B cell (primary cell): ENCODE results near the gene S1PR3.

ENCODE experiments used
- EZH2 ChIP-seq: IDR thresholded peaks from 2 replicates; pipeline ENCODE4 v1.6.1; 2012; ENCODE audit warnings: borderline replicate concordance, low read depth, mild to moderate bottlenecking, moderate library complexity, low read length; ENCODE audit not compliant: insufficient read depth, poor library complexity, severe bottlenecking
- TF ChIP-seq, protein P1 (sequence below): fragments of 200-600 bp; IDR thresholded peaks from one replicate; pipeline ENCODE4 v1.8.0; 2022; ENCODE audit warnings: antibody characterized with exemption, mild to moderate bottlenecking

DNA sequence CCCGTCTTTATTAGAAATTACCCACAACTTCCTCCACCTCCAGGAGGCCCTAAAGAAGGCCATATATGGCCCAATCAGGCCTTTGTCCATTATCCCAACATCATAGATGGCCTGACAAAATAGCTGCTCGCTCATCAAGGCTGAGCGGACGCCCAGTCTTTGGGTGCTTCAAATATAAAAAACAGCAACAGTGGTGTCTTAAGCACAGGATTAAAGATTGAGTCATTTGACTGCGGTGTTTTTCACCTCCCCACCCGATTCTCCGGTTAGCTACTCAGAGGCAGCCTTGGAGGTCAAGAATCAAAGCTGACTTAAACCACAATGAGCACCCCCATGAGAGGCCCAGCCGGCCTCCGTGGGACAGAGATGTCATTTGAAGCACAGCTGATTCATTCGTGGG lies 18.8 kb downstream of the S1PR3 start:
- TF ChIP-seq, protein P1, sequence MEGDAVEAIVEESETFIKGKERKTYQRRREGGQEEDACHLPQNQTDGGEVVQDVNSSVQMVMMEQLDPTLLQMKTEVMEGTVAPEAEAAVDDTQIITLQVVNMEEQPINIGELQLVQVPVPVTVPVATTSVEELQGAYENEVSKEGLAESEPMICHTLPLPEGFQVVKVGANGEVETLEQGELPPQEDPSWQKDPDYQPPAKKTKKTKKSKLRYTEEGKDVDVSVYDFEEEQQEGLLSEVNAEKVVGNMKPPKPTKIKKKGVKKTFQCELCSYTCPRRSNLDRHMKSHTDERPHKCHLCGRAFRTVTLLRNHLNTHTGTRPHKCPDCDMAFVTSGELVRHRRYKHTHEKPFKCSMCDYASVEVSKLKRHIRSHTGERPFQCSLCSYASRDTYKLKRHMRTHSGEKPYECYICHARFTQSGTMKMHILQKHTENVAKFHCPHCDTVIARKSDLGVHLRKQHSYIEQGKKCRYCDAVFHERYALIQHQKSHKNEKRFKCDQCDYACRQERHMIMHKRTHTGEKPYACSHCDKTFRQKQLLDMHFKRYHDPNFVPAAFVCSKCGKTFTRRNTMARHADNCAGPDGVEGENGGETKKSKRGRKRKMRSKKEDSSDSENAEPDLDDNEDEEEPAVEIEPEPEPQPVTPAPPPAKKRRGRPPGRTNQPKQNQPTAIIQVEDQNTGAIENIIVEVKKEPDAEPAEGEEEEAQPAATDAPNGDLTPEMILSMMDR: no peak
- no peak for TF ChIP-seq EZH2
